A549 (cell line): ENCODE data around the gene SUN1. TPM values are rescaled to one million over a fixed set of nuclear protein-coding genes. Genes with fewer than 3 reads are reported as not detected.

Experiments
- ATAC-seq, 2 experiments: fragments of 200-7000 bp in 1 of 2; fragments of >200 bp in 1 of 2; cut with Nextera tagmentation in 1 of 2; cut with Tn5 transposase in 1 of 2; 3 replicates each; pipeline versions ENCODE4 v1.8.0 to v1.9.1; 2018 to 2020; ENCODE audit warnings: mild to moderate bottlenecking in 1 of 2, moderate library complexity in 1 of 2
- CTCF ChIA-PET: fragments of 300-600 bp; sonication (Branson Sonifier 250); formaldehyde crosslinking; extraction: SDS; loops from one replicate; lab custom pipeline; 2021; ENCODE audit warnings: antibody characterized with exemption, inconsistent platforms; lab: Yijun Ruan, JAX
- POLR2A ChIA-PET: fragments of 350-600 bp; formaldehyde crosslinking; extraction: SDS; loops from one replicate; lab custom pipeline; 2021; ENCODE audit warnings: antibody characterized with exemption, inconsistent platforms; lab: Yijun Ruan, JAX
- DNase-seq, 2 experiments: peaks; one replicate each; pipeline versions ENCODE4 v3.0.0 to v3.0.0-alpha.2; 2011 to 2016; ENCODE audit warnings: low read depth in 1 of 2, low spot score in 1 of 2
- FAIRE-seq: peaks from 2 replicates; lab custom pipeline; 2011; peaks lifted over from hg19 to GRCh38; lab: Jason Lieb, UNC
- H3K27ac ChIP-seq, 2 experiments: fragments of >200 bp; sonication (Bioruptor Twin); formaldehyde crosslinking; 3 replicates each; pipeline ENCODE4 v1.5.1; 2016 to 2017
- H3K4me1 ChIP-seq: fragments of >200 bp; sonication (Bioruptor Twin); formaldehyde crosslinking; 3 replicates; pipeline ENCODE4 v1.6.1; 2016
- H3K4me2 ChIP-seq: fragments of >200 bp; sonication (Bioruptor Twin); formaldehyde crosslinking; 3 replicates; pipeline ENCODE4 v1.6.1; 2016
- H3K4me3 ChIP-seq: fragments of >200 bp; sonication (Bioruptor Twin); formaldehyde crosslinking; 3 replicates; pipeline ENCODE4 v1.5.1; 2016
- H3K9me3 ChIP-seq: fragments of >200 bp; sonication (Bioruptor Twin); formaldehyde crosslinking; 3 replicates; pipeline ENCODE4 v1.6.1; 2016
- BHLHE40 ChIP-seq: IDR thresholded peaks from 2 replicates; pipeline ENCODE4 v1.6.1; 2012; ENCODE audit warnings: low read depth, low read length, inconsistent platforms
- CEBPB ChIP-seq, 2 experiments: fragments of >200 bp in 1 of 2; sonication (Bioruptor Twin) in 1 of 2; formaldehyde crosslinking in 1 of 2; IDR thresholded peaks; 2 replicates each; pipeline ENCODE4 v1.6.1; 2012 to 2016
- CHD4 ChIP-seq: fragments of 200-600 bp; sonication (generic); IDR thresholded peaks from 2 replicates; pipeline ENCODE4 v1.6.1; 2016; ENCODE audit warnings: antibody characterized with exemption, mild to moderate bottlenecking, borderline replicate concordance
- ELK1 ChIP-seq: fragments of 150-350 bp; IDR thresholded peaks from 2 replicates; pipeline ENCODE4 v1.6.1; 2014; ENCODE audit warnings: low read depth, mild to moderate bottlenecking, low read length
- EP300 ChIP-seq, 2 experiments: fragments of >200 bp; sonication (Bioruptor Twin); formaldehyde crosslinking; IDR thresholded peaks; 2 replicates in 1 of 2; 3 replicates in 1 of 2; pipeline ENCODE4 v1.6.1; 2016 to 2017
- FOSB ChIP-seq: fragments of 250-450 bp; sonication (Bioruptor Pico); IDR thresholded peaks from 2 replicates; pipeline ENCODE4 v1.5.0; 2020; ENCODE audit warnings: mild to moderate bottlenecking, moderate library complexity
- FOXS1 ChIP-seq: fragments of 250-450 bp; sonication (Bioruptor Pico); IDR thresholded peaks from 2 replicates; pipeline ENCODE4 v1.5.0; 2020; ENCODE audit warnings: mild to moderate bottlenecking, moderate library complexity
- GATA3 ChIP-seq: IDR thresholded peaks from 2 replicates; pipeline ENCODE4 v1.6.1; 2012; ENCODE audit warnings: borderline replicate concordance
- HEYL ChIP-seq: fragments of 250-450 bp; sonication (Bioruptor Pico); IDR thresholded peaks from 2 replicates; pipeline ENCODE4 v1.8.0; 2021; ENCODE audit warnings: mild to moderate bottlenecking, moderate library complexity
- HMGXB4 ChIP-seq: fragments of 250-450 bp; sonication (Bioruptor Pico); IDR thresholded peaks from 2 replicates; pipeline ENCODE4 v1.5.0; 2021; ENCODE audit warnings: mild to moderate bottlenecking, moderate library complexity, borderline replicate concordance
- HOXB13 ChIP-seq: fragments of 250-450 bp; sonication (Bioruptor Pico); IDR thresholded peaks from 2 replicates; pipeline ENCODE4 v1.5.0; 2020; ENCODE audit warnings: low read depth, mild to moderate bottlenecking, moderate library complexity
- KDM1A ChIP-seq: fragments of 200-600 bp; sonication (generic); IDR thresholded peaks from 2 replicates; pipeline ENCODE4 v1.6.1; 2016; ENCODE audit warnings: low read depth, mild to moderate bottlenecking
- KDM5A ChIP-seq: fragments of 200-600 bp; sonication (generic); IDR thresholded peaks from 2 replicates; pipeline ENCODE4 v1.6.1; 2016; ENCODE audit warnings: antibody characterized with exemption, mild to moderate bottlenecking
- MAFK ChIP-seq: fragments of 450-650 bp; IDR thresholded peaks from 2 replicates; pipeline ENCODE4 v1.6.1; 2014; ENCODE audit not compliant: partially characterized antibody
- MAX ChIP-seq: IDR thresholded peaks from 2 replicates; pipeline ENCODE4 v1.6.1; 2012
- MAZ ChIP-seq: fragments of 150-350 bp; IDR thresholded peaks from 2 replicates; pipeline ENCODE4 v1.6.1; 2014; ENCODE audit warnings: antibody characterized with exemption, low read depth, low read length, borderline replicate concordance
- MYC ChIP-seq: IDR thresholded peaks from 2 replicates; pipeline ENCODE4 v1.6.1; 2012; ENCODE audit warnings: mild to moderate bottlenecking, inconsistent platforms, low read length, improper control_type of control experiment, borderline replicate concordance
- NFE2L2 ChIP-seq: fragments of 150-350 bp; conservative IDR thresholded peaks from 2 replicates; pipeline ENCODE4 v1.6.1; 2014; ENCODE audit warnings: low read length
- NPAS2 ChIP-seq: fragments of 250-450 bp; sonication (Bioruptor Pico); IDR thresholded peaks from 2 replicates; pipeline ENCODE4 v1.8.0; 2022; ENCODE audit warnings: mild to moderate bottlenecking, moderate library complexity, borderline replicate concordance
- NR3C1 ChIP-seq: fragments of >200 bp; sonication (Bioruptor Twin); formaldehyde crosslinking; IDR thresholded peaks from 3 replicates; pipeline ENCODE4 v1.6.1; 2017
- PHF8 ChIP-seq: fragments of 200-600 bp; sonication (generic); IDR thresholded peaks from 2 replicates; pipeline ENCODE4 v1.6.1; 2016; ENCODE audit warnings: low read depth, mild to moderate bottlenecking, antibody characterized with exemption, moderate library complexity, borderline replicate concordance
- POLR2A ChIP-seq: IDR thresholded peaks from 2 replicates; pipeline ENCODE4 v1.6.1; 2012; ENCODE audit warnings: mild to moderate bottlenecking, low read length
- RNF2 ChIP-seq: fragments of 200-600 bp; sonication (generic); IDR thresholded peaks from 2 replicates; pipeline ENCODE4 v1.6.1; 2016; ENCODE audit warnings: low read depth, mild to moderate bottlenecking, antibody characterized with exemption, moderate library complexity, borderline replicate concordance
- SMC3 ChIP-seq: fragments of >200 bp; sonication (Bioruptor Twin); formaldehyde crosslinking; IDR thresholded peaks from 3 replicates; pipeline ENCODE4 v1.6.1; 2018; ENCODE audit warnings: inconsistent platforms
- SREBF2 ChIP-seq: fragments of 450-650 bp; IDR thresholded peaks from 2 replicates; pipeline ENCODE4 v1.6.1; 2014; ENCODE audit warnings: mild to moderate bottlenecking, moderate library complexity
- WGBS: methylation state at CpG from one replicate; pipeline ENCODE4 v1.1.6; 2017; ENCODE audit errors: missing lambda C conversion rate; 5-methylcytosine and 5-hydroxymethylcytosine counted together
- polyA plus RNA-seq, 4 experiments: library from polyadenylated mRNA; depleted of rRNA in 3 of 4; stranded (reverse); fragments of >200 nt; fragmentation: RNase III in 1 of 4; extraction: RNeasy Plus Mini Kit Qiagen cat#74134 plus additional on column Dnase treatment in 1 of 4; gene quantifications; 2 replicates in 3 of 4; 3 replicates in 1 of 4; pipeline ENCODE4 v1.2.3, GENCODE V29; 2011 to 2017
- TF ChIP-seq, protein P1 (sequence below): fragments of 200-600 bp; sonication (generic); IDR thresholded peaks from 2 replicates; pipeline ENCODE4 v1.6.1; 2016; ENCODE audit warnings: antibody characterized with exemption, mild to moderate bottlenecking, moderate library complexity

SUN1 gene
- polyA plus RNA-seq, 2 of the 4 experiments (the other 2 are of a cell fraction): 60.7 to 130 TPM

GRCh38 chr7:881441-882234 lies 49.4 kb downstream of the SUN1 start:
- ChIA-PET POLR2A (no interaction called here), CTCF (interaction anchor here (0.5 to 0.7 kb wide), 2 partner anchors 74 to 366 kb away, joined by 3 to 4 read pairs; no protein-coding TSS in a partner anchor)
- H3K4me1 ChIP-seq: peaks cover 10% of the 10 kb centered on the region; the same call in 2 of the 3 replicates
- no peak overlapping the region for H3K27ac ChIP-seq
- ATAC-seq: no peak
- no peak for TF ChIP-seq SREBF2
- no peak for TF ChIP-seq GATA3
- no peak for TF ChIP-seq MAX
- no peak for TF ChIP-seq MYC
- no peak for TF ChIP-seq HEYL (CRISPR knock-in tag)
- TF ChIP-seq NPAS2 (CRISPR knock-in tag): no peak
- TF ChIP-seq NFE2L2: no peak
- TF ChIP-seq SMC3: no peak
- no peak for TF ChIP-seq RNF2
- TF ChIP-seq KDM1A: no peak
- TF ChIP-seq POLR2A: no peak
- TF ChIP-seq, all 56 proteins: peak for 0
- Histone ChIP-seq H3K9me3 (no peaks in the 10 kb centered on the region), H3K4me3 (no peak overlapping the region), H3K4me2 (no peak overlapping the region)
- FAIRE-seq (no peak), DNase-seq (no peak)
- WGBS: 86% methylated on average over 20 of the region's 20 CpGs

GRCh38 chr7:882336-883035 lies 50.2 kb downstream of the SUN1 start:
- H3K27ac ChIP-seq: no peak overlapping the region
- no peaks in the 10 kb centered on the region for H3K9me3 ChIP-seq
- peaks cover 10% of the 10 kb centered on the region; the same call in 2 of the 3 replicates for H3K4me1 ChIP-seq
- no peak for FAIRE-seq
- H3K4me2 ChIP-seq: no peak overlapping the region
- no peak for DNase-seq
- POLR2A ChIA-PET: no interaction called here
- no peak overlapping the region for H3K4me3 ChIP-seq
- WGBS: 91% methylated on average over 19 of the region's 37 CpGs
- no peak for ATAC-seq
- TF ChIP-seq MYC (no peak), ELK1 (no peak), HOXB13 (CRISPR knock-in tag) (no peak), FOXS1 (CRISPR knock-in tag) (no peak), CHD4 (no peak), MAX (no peak), BHLHE40 (no peak), PHF8 (no peak), CEBPB (IDR thresholded peaks at IDR 0.05) (no peak), NR3C1 (no peak), KDM5A (no peak), FOSB (CRISPR knock-in tag) (no peak), HMGXB4 (no peak), MAZ (no peak), GATA3 (no peak), EP300 (IDR thresholded peaks at IDR 0.05) (no peak), MAFK (no peak), RNF2 (no peak)
- TF ChIP-seq, protein P1, sequence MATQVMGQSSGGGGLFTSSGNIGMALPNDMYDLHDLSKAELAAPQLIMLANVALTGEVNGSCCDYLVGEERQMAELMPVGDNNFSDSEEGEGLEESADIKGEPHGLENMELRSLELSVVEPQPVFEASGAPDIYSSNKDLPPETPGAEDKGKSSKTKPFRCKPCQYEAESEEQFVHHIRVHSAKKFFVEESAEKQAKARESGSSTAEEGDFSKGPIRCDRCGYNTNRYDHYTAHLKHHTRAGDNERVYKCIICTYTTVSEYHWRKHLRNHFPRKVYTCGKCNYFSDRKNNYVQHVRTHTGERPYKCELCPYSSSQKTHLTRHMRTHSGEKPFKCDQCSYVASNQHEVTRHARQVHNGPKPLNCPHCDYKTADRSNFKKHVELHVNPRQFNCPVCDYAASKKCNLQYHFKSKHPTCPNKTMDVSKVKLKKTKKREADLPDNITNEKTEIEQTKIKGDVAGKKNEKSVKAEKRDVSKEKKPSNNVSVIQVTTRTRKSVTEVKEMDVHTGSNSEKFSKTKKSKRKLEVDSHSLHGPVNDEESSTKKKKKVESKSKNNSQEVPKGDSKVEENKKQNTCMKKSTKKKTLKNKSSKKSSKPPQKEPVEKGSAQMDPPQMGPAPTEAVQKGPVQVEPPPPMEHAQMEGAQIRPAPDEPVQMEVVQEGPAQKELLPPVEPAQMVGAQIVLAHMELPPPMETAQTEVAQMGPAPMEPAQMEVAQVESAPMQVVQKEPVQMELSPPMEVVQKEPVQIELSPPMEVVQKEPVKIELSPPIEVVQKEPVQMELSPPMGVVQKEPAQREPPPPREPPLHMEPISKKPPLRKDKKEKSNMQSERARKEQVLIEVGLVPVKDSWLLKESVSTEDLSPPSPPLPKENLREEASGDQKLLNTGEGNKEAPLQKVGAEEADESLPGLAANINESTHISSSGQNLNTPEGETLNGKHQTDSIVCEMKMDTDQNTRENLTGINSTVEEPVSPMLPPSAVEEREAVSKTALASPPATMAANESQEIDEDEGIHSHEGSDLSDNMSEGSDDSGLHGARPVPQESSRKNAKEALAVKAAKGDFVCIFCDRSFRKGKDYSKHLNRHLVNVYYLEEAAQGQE: no peak
- CTCF ChIA-PET: interaction anchor here (0.5 to 1.0 kb wide), 3 partner anchors 10 to 366 kb away, joined by 3 to 4 read pairs (median 3); no protein-coding TSS in a partner anchor
